TTC549 (cell line): Measurements from ENCODE around the gene DGKD.

ENCODE experiments used
- FAIRE-seq: peaks from 2 replicates; lab custom pipeline; 2012; peaks lifted over from hg19 to GRCh38; lab: Jason Lieb, UNC

Gene DGKD

GRCh38 chr2:233461481-233461891 lies 107.2 kb downstream of the DGKD start:
- FAIRE-seq, result no peak

- no peak for FAIRE-seq
Measured at GRCh38 chr2:233462202-233462785, 108.0 kb downstream of the DGKD start.

GRCh38 chr2:233462826-233463470 lies 108.7 kb downstream of the DGKD start:
- no peak for FAIRE-seq

- no peak for FAIRE-seq
Measured at GRCh38 chr2:233463586-233463985, 109.3 kb downstream of the DGKD start.

GRCh38 chr2:233464056-233464455 lies 109.8 kb downstream of the DGKD start:
- FAIRE-seq, result no peak

- FAIRE-seq, result no peak
Measured at GRCh38 chr2:233464531-233465240, 110.4 kb downstream of the DGKD start.

GRCh38 chr2:233466991-233467603 lies 112.8 kb downstream of the DGKD start:
- FAIRE-seq, result no peak

GRCh38 chr2:233468047-233468740 lies 113.9 kb downstream of the DGKD start:
- FAIRE-seq, result no peak

- FAIRE-seq, result no peak
Measured at GRCh38 chr2:233468741-233469110, 114.4 kb downstream of the DGKD start.

GRCh38 chr2:233469261-233470010 lies 115.1 kb downstream of the DGKD start:
- no peak for FAIRE-seq

GRCh38 chr2:233470011-233470687 lies 115.9 kb downstream of the DGKD start:
- no peak for FAIRE-seq

- FAIRE-seq, result no peak
Measured at GRCh38 chr2:233470839-233471238, 116.5 kb downstream of the DGKD start.

GRCh38 chr2:233471291-233472035 lies 117.2 kb downstream of the DGKD start:
- FAIRE-seq, result no peak

- no peak for FAIRE-seq
Measured at GRCh38 chr2:233473386-233473791, 119.1 kb downstream of the DGKD start.

- FAIRE-seq, result no peak
Measured at GRCh38 chr2:233473878-233474277, 119.6 kb downstream of the DGKD start.

- no peak for FAIRE-seq
Measured at GRCh38 chr2:233474308-233475160, 120.2 kb downstream of the DGKD start.

- no peak for FAIRE-seq
Measured at GRCh38 chr2:233476063-233476410, 121.7 kb downstream of the DGKD start.

GRCh38 chr2:233476651-233477547 lies 122.6 kb downstream of the DGKD start:
- FAIRE-seq, result no peak
